DND-41 (cell line): ENCODE results near the gene FIZ1.

Source experiments
- ATAC-seq: fragments of 200-7000 bp; cut with Tn5 transposase; 3 replicates; pipeline ENCODE4 v1.9.1; 2021; ENCODE audit warnings: low read depth; ENCODE audit not compliant: insufficient read depth
- DNase-seq: peaks from one replicate; pipeline ENCODE4 v3.0.0-alpha.2; 2020
- H2AFZ ChIP-seq: 2 replicates; pipeline ENCODE4 v1.6.0; 2012; ENCODE audit warnings: low read depth, low read length
- H3K27ac ChIP-seq: 2 replicates; pipeline ENCODE4 v1.5.1; 2012; ENCODE audit warnings: low read length, inconsistent platforms
- H3K27me3 ChIP-seq: fragments of 200-600 bp; sonication (generic); 2 replicates; pipeline ENCODE4 v1.6.0; 2012; ENCODE audit warnings: low read length, mild to moderate bottlenecking, inconsistent platforms; ENCODE audit not compliant: insufficient read depth, poor library complexity
- H3K36me3 ChIP-seq: 2 replicates; pipeline ENCODE4 v1.5.1; 2012; ENCODE audit warnings: low read length, inconsistent platforms; ENCODE audit not compliant: insufficient read depth
- H3K4me1 ChIP-seq: 2 replicates; pipeline ENCODE4 v1.5.1; 2012; ENCODE audit warnings: mild to moderate bottlenecking, low read length; ENCODE audit not compliant: insufficient read depth
- H3K4me2 ChIP-seq: 2 replicates; pipeline ENCODE4 v1.6.0; 2012; ENCODE audit warnings: mild to moderate bottlenecking, moderate library complexity, low read length, inconsistent platforms; ENCODE audit not compliant: insufficient read depth
- H3K4me3 ChIP-seq, 2 experiments: fragments of 200-600 bp in 1 of 2; shearing (Covaris generic) in 1 of 2; 2 replicates each; pipeline ENCODE4 v1.5.1; 2012 to 2016; ENCODE audit warnings: inconsistent platforms in 2 of 2, low read length in 2 of 2, mild to moderate bottlenecking in 2 of 2, low read depth in 1 of 2, moderate library complexity in 1 of 2
- H3K79me2 ChIP-seq: 2 replicates; pipeline ENCODE4 v1.6.0; 2012; ENCODE audit warnings: low read length, inconsistent platforms; ENCODE audit not compliant: insufficient read depth
- H3K9ac ChIP-seq: 2 replicates; pipeline ENCODE4 v1.6.0; 2012; ENCODE audit warnings: low read depth, mild to moderate bottlenecking, inconsistent platforms, low read length, moderate library complexity
- H3K9me3 ChIP-seq: 2 replicates; pipeline ENCODE4 v1.5.1; 2012; ENCODE audit warnings: low read length, moderate library complexity, mild to moderate bottlenecking, inconsistent platforms; ENCODE audit not compliant: insufficient read depth, severe bottlenecking
- H4K20me1 ChIP-seq: 2 replicates; pipeline ENCODE4 v1.6.0; 2012; ENCODE audit warnings: low read length; ENCODE audit not compliant: insufficient read depth
- CTCF ChIP-seq: IDR thresholded peaks from 2 replicates; pipeline ENCODE4 v1.5.1; 2012; ENCODE audit warnings: borderline replicate concordance, low read length, moderate library complexity, mild to moderate bottlenecking; ENCODE audit not compliant: poor library complexity, severe bottlenecking; ENCODE audit errors: extremely low read depth
- EZH2 ChIP-seq: IDR thresholded peaks from 3 replicates; pipeline ENCODE4 v1.6.1; 2012; ENCODE audit warnings: borderline replicate concordance, low read depth, mild to moderate bottlenecking, moderate library complexity, low read length, inconsistent platforms; ENCODE audit not compliant: severe bottlenecking

FIZ1 gene

GRCh38 chr19:55622242-55622969, 23.1 kb upstream of the FIZ1 start:
- Histone ChIP-seq H3K9ac (no peak overlapping the region), H3K4me1 (peaks cover 28% of the 10 kb centered on the region), H3K27ac (no peak overlapping the region), H3K79me2 (no peaks in the 10 kb centered on the region), H3K36me3 (peaks cover 12% of the 10 kb centered on the region), H3K4me3 (no peak overlapping the region), H4K20me1 (no peaks in the 10 kb centered on the region), H2AFZ (no peak overlapping the region), H3K27me3 (no peaks in the 10 kb centered on the region), H3K4me2 (no peak overlapping the region), H3K9me3 (no peaks in the 10 kb centered on the region)
- ATAC-seq (no peak), DNase-seq (no peak)
- TF ChIP-seq CTCF, result no peak
- TF ChIP-seq EZH2, result no peak

- H3K27me3 ChIP-seq, result no peaks in the 10 kb centered on the region
- ATAC-seq (no peak), DNase-seq (no peak)
- no peak overlapping the region for H3K4me2 ChIP-seq
- H3K4me3 ChIP-seq, result no peak overlapping the region
- no peaks in the 10 kb centered on the region for H3K9me3 ChIP-seq
- TF ChIP-seq EZH2, result no peak
- no peak for TF ChIP-seq CTCF
- H2AFZ ChIP-seq, result no peak overlapping the region
- peaks cover 17% of the 10 kb centered on the region for H3K36me3 ChIP-seq
- H4K20me1 ChIP-seq, result no peaks in the 10 kb centered on the region
- no peaks in the 10 kb centered on the region for H3K79me2 ChIP-seq
- H3K27ac ChIP-seq, result no peak overlapping the region
- H3K9ac ChIP-seq, result no peak overlapping the region
- peaks cover 28% of the 10 kb centered on the region for H3K4me1 ChIP-seq
These were observed 22.4 kb upstream of the FIZ1 start for GRCh38 chr19:55621673-55622231.

GRCh38 chr19:55621205-55621672, 21.9 kb upstream of the FIZ1 start:
- H3K36me3 ChIP-seq, result peaks cover 22% of the 10 kb centered on the region
- DNase-seq, result no peak
- H3K27ac ChIP-seq, result no peak overlapping the region; the same call in 1 of the 2 replicates

More at GRCh38 chr19:55621205-55621672, 21.9 kb upstream of the FIZ1 start:
- H3K27me3 ChIP-seq, result no peaks in the 10 kb centered on the region
- peaks cover 28% of the 10 kb centered on the region for H3K4me1 ChIP-seq
- H4K20me1 ChIP-seq, result no peaks in the 10 kb centered on the region
- TF ChIP-seq EZH2, result no peak
- TF ChIP-seq CTCF, result no peak
- no peak overlapping the region for H3K4me3 ChIP-seq
- no peaks in the 10 kb centered on the region for H3K9me3 ChIP-seq
- H3K4me2 ChIP-seq, result no peak overlapping the region
- H3K9ac ChIP-seq, result no peak overlapping the region
- no peak overlapping the region for H2AFZ ChIP-seq
- no peaks in the 10 kb centered on the region for H3K79me2 ChIP-seq
- no peak for ATAC-seq
